DMS153 treated with DMSO at 0.1 percent for 48 hours (cell line): ENCODE measurements around the gene SH3TC1.

Source experiments
- DNase-seq: peaks from one replicate; lab custom pipeline; 2025; ENCODE audit not compliant: unreplicated experiment; lab: John Stamatoyannopoulos, UW

Gene SH3TC1

DNA sequence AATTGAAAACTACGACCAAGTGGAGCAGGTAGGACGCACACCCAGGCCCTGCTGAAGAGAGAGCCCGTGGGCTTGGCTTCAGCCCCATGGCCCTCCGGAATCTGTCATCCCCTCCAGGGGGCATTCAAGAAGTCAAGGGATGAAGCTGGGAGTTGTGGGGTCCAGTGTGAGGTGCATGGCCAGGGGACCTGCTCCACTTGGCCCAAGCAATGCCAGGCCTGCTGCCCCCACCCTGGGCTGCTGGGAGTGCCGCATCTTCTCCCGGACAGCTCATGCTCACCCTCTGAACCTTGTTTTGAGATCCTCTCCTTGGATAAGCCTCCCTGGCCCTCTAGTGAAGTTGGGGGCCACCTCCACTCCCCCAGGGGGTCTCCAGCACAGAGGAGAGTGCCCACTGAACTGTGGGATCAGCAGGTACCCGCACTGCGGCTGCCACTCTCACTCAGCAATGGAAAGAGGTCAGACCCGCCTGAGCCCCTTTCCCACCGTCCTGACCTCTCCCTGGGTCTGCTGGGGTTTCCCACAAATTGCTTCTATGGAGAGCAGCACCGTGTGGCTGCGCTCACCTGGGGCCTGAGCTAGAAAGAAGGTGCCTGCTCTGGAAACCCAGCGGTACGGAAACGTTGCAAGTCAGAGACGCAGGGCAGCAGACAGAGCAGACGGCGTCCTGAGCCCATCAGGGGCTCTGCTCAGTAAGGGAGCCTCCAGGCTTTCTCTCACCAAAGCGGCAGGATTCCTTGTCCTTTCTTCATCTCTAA lies 35.5 kb upstream of the SH3TC1 start:
- no peak for DNase-seq

DNA sequence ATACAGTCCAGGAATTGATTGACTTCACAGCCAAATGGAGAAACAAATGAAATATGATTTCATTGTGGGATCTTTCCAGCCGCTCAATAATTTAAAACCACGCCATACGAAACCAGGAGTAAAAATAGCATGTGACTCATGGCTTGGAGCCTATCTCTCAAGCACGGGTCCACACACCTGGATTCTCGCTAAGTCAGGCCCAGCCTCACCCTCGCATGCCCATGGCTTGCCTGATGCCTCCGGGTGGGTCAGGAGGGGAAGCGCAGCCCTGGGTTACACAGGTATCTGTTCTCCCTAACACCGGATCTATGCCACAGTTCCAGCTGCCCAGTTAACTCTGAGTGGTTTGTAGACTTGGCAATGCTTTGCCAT lies 34.9 kb upstream of the SH3TC1 start:
- DNase-seq, result no peak

DNA sequence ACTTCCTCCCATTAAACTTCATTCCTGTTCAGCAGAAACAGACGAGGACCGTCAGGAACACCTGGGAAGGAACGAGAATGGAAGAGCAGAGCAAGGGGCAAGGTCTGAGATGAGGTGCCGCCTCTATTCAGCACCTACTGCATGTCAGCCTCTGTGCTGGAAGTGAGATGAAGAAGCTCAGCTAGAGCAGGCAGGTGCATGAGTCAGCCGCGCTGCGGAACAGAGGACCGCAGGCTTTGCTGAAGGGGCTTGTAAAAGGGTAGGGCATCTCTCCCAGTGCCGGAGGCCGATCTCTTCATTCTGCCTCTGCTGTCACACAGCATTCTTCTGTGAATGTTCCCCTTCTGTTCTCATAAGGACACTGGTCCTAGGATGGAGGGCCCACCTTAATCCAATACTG lies 34.4 kb upstream of the SH3TC1 start:
- DNase-seq, result no peak

DNA sequence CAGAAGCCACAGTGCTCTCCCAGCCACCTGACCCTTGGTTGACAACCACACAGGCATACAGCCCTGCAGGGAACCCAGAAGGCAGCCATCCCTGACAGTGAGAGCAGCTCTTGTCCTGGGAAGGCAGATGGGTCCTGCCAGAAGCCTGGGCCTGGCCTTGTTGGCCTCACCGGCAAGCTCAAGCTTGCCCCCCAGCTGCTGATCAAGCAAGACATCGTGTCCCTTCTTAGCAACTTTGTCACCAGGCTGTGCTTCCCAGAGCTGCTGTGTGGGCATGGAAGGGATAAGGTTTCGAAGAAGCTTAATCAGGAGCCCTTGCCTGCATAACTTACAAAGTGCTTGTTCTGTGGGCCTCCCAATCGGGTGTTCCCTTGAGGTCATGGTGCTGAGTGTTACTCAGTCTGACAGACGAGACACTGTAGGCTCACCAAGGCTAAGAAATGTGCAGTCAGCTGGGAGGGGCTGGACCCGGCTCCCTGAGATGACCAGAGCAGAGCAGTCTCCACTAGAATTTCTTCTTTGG lies 33.7 kb upstream of the SH3TC1 start:
- no peak for DNase-seq

DNA sequence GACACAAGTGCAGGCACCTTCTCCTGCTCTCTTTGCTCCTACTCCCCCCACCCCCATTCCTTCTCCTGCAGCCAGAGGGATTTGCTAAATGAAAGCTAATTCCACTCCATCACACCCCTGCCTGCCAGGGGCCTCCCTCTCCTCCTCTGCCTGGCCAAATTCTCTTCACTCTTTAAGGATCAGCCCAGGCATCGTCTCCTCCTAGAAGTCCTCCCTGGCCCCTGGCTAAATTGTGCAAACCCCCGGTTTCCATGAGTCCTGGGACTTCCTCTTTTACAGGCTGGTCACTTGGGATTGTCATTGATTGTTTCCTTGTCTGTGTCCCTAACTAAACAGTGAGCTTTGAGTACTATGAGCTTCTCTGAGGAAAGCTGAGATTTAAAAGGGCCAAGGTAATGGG lies 31.8 kb upstream of the SH3TC1 start:
- no peak for DNase-seq

DNA sequence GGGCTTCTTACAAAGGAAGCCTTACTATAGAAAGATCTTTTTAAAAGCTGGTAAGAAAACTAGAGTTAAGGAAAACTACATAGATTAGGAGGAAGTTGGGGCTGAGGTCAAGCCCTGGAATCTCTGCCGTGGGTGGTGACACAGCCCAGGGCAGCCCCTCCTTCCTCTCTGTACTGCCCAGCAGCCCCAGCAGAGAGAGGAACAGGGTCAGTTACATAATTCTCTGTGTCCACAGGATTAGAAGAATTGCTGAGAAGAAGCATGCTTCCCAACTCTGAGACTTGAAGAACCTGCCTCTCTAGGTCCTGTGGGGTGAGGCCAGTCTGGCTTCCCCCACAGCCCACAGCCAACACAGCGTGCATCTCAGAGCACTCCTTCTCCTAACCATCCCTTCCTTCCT lies 31.3 kb upstream of the SH3TC1 start:
- DNase-seq, result no peak

DNA sequence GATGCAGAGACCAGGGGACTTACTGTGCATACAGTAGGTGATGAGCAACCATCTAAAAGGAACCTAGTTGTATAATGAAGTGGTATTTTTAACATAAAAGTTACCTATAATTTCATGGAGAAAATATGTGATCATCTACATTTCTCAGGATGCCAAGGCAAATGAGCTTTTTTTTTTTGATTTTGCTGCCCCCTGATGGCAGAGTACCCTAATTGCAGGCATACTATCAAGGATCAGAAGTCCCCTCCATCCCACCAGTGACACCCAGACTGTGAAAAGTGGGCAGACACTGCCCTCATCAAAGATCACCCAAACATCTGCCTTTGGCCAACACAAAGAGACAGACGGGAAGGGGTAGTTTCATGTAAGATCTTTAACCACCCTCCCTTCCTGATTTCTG lies 30.9 kb upstream of the SH3TC1 start:
- DNase-seq, result no peak

DNA sequence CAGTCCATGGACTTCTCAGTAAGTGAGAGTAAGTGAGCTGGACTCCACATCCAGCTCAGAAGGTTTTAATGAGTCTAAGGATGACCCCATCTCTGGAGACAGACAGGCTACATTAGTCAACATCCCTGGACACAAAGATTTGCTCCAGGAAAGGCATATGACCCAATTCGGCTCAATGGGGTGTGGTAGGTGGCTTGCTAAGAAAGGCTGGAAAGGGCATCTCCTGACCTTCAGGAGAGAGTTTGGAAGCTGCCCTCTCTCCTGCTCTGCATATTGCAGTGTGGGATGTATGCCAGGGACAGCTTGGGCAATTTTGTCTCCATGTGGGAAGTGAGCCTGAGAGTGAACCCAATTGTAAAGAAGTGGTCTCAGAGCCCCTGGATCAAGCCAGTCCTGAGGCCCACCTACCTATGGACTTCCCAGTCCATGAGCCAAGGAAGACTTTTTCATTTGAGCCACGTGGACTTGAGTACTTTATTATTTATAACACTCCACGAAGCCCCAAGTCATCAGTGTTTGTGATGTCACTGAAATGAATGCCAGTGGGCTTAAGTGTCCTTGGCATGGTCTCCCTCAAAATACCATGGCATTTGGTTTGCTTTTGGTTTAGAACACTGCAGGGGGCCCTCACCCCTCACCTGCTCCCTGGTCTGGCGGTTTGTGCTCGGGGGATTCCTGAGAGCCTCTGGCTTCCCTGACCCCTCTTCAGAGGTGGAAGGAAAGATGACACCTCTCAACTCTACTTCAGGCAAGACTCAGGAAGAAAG lies 30.1 kb upstream of the SH3TC1 start:
- no peak for DNase-seq

DNA sequence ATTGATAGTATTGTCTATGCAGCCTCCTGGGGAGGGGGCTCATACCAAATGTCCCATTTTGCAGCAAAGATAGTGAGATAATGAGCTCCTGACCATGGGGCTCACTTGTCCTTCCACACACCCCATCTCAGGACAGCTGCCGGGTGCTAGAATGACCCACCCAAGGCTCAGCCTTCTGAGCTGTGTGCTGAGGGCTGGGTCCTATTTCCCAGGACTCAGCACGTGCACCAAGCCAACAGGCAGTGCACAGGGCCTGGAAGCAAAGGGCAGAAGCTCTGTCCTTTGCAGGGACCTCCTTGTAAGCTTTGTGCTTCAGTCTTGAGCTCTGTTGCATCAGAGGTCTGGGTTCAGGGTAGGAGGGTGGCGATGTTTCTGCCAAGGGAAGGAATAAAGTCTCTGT lies 29.3 kb upstream of the SH3TC1 start:
- no peak for DNase-seq

DNA sequence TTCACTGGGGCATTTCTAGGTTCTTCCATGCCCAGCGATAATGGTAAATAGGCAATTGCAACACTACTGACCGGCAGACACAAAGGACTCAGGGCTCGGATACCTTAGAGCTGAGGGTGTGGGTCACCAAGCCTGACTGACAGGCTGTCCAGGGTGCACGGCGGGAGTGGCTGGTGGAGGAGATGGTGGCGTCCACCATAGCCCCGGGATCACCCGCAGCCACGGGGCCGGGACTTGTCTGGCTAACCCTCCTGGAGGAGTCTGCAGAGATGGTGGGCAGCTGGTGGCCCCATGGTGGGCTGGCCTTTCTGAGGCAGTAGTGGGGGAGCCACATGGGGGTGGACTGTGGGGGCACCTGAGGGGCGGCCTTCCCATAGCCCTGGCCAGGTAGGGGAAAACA lies 28.7 kb upstream of the SH3TC1 start:
- no peak for DNase-seq

DNA sequence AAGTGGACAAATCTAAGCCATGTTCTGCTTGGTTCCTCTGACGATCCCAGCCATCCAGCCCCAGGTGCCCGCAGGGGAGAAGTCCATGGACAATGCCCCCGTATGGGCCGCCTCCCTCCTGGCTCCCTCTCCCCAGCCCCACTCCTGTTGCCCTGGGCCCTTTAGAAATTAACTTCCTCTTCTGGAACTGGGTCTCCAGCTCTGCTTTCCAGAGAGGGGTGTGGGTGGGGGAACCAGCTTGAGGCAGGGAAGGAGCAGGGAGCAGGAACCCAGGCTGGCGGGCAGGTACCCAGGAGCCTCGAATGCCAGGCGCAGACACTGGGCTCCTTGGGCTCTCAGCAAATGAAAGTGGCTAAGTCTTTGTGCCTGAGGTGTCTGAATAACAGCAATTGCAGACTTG lies 27.8 kb upstream of the SH3TC1 start:
- no peak for DNase-seq

DNA sequence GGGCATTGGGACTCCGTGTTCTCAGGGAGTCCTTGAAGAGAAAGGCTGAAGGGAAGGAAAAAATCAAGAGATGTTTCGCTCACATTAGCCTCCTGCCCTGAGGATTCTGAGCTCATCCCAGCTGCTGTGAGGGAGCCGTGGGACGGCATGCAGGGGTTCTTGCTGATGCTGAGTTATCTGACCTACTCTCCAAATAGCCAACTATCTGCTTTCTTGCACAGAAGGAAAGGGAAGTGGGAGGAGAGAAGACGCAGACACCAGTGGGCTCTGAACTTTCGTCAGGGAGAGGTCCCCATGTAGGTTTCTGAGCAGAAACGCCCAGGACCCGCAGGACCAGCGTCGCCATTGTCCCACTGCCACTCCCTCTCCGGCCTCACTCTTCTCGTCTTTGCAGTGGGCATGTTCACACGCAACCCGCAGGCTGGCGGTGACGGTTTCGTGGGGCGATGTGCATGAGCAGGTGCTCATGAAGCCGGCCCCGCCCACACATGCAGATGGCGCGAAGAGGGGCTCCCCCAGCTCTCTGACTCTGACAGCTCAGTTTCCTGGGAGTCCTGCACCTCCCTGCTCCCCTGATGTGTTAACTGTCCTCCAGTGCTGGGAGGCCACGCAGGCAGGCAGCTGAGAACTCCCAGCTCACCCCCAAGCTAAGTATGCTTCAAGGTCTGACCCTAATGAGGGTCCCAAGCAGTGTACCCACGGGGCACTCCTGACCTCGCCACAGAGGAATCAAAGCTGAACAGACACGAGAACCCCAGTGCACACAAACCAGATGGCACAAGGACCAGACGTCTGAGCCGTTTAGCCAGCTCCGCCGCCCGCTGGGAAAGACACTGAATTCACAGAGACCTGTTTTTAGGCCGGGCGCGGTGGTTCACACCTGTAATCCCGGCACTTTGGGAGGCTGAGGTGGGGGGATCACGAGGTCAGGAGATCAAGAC lies 26.8 kb upstream of the SH3TC1 start:
- no peak for DNase-seq

DNA sequence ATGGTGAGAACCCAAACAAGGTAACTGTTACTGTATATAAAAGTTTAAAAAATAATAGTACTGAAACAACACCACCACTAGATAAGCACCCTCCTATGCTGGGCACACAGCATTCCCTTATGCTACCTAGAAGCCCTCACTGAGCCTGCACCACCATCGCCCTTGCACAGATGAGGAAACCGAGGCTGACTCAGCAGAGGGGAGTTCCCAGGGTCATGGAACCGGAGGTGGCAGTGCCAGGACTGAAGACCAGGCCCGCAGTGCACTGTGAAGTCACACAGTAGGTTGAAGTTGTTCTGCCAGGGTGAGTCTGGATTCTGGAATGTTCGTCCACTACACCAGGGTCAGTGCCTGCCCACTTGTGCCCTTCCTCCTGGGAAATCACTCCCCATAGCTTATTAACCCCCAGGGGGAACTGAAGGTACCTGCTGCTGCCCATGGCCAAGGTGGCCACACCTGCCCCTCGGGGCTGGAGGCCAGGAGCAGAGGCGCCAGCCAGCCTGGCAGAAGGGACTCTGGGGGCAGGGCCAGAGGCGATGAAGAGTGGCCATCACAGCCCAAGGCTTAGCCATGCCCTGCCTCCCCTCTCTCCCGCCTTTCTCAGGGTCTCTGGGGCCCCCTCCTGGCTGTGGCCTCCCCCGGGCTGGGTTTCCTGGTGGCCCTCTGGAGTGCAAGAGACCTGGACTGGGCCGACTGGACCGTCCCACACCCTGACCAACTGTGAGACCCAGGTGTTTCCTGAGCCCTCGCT lies 25.4 kb upstream of the SH3TC1 start:
- DNase-seq, result no peak

DNA sequence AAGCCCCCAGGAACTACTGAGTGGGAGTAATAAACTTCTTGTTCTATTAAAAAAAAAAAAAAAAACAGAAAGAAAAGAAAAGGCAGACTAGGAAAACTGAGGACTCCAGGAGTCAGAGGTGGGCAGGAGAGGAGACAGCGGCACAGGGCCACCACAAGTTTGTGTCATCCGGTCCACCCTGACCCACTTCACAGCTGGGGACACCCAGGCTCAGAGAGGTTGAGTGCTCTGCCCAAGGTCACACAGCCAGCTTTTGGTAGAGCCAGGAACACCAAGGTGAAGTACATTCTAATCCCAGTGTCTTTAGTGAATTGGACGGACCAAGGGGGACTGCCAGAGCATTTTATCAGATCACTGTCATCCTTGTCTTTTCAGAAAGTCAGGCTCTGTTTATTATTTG lies 24.1 kb upstream of the SH3TC1 start:
- no peak for DNase-seq

DNA sequence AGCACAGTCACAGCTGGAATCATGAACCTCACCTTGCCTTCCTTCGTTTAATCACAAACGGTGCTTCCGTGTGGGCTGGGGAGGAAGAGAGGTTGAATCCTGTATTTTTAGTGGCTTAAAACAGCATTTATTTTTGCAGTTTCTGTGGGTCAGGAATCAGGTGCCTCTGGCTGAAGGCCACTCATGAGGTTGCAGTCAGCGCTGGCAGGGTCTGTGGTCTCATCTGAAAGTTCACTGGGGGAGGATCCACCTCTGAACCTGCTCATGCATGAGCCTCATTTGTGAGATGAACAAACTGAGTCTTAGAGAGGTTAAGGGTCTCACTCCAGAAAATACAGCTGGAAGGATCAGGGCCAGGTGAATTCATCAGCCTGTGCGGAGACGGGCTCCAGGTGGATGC lies 23.4 kb upstream of the SH3TC1 start:
- no peak for DNase-seq

DNA sequence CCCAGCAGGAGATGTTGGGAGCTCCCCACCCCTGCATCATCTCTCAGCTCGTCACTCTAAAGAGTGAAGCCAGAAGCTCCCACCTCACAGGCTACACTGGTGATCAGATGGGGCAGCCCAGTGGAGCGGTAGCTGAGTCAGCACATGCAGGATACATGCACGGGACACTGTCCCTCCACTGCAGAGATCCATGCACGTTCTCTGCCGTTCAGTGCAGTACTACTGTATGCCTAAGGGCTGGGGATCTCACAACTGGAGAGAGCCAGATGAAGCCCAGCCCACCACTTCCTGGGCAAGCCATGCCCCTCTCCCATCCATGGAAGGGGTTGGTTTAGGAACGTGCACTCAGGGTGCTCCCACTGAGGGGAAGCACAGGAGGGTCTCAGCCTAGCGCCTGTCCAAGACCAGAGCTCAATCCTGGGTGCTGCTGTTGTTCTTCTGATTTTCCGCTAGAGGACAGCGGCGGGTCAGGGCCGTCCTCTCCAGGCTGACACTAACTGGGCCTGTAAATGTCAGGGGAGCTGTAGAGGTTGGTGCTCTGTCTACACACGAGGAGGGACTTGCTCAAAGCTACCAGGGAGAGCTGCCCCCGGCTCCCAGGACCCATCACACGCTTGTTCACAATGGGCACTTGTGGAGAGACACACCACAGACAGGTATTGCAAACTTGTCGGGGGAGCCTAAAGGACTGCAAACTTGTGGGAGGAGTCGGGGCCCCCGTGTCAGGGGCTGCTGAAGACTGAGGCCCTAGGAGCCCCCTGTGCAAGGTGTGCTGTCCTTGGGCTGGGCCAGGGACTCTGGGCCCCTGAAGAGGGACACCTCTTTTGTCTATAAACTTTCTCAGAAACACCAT lies 22.3 kb upstream of the SH3TC1 start:
- DNase-seq, result peak; percentile 16

DNA sequence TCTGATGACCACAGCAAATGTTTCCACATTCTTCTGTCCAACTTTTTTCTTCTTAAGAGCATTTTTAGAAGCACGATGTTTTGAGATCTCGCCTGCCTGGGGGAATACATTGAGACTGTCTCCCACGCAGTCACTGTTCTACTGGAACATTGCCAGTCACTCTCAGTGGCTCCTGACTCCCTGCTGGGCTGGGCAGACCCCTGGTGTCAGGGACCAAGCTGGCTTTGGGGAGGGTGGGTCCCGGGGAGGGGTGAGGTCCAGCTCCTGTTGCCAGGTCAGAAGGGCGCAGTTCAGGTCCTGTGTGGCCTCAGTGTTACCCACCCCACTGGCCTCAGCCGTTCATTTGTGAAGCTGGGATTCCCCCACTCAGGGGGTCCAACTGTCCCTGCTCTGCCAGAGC lies 21.5 kb upstream of the SH3TC1 start:
- no peak for DNase-seq

DNA sequence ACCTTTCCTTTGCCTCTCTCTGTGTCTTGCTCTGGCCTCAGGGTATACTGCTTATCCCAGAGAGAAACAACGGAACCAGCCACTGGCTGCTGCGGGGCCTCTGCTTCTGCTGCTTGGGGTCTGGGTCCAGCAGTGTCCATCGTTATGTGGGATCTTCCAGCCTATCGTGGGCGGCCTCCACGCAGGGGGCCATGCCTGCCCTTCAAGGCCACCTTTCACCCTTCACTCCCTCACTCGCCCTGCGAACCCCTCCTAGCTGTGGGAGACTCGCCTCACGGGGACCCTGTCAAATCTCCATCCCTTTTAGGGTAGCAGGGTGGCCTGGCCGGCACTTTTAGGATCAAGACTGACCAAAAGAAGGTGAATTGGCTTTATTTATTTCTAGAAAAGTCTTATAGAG lies 21.1 kb upstream of the SH3TC1 start:
- no peak for DNase-seq

DNA sequence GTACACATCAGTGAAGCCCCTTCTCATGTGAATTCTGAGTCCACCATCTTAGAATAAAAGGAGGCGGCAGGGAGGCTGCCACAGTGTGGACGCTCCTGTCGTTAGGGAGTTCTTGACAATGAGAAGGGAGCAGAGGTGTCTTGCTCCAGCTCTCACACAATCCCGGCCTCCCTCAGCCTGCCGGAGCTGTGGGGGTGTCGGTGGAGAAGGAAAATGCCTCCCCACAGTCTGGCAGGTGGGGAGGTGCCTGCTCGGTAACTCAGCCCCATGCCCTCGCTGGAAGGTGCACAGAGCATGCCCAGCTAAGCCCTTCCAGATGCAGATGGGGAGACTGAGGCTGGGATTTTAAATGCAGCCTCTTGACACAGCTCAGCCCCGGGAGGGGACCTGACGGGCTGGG lies 20.0 kb upstream of the SH3TC1 start:
- DNase-seq, result no peak

DNA sequence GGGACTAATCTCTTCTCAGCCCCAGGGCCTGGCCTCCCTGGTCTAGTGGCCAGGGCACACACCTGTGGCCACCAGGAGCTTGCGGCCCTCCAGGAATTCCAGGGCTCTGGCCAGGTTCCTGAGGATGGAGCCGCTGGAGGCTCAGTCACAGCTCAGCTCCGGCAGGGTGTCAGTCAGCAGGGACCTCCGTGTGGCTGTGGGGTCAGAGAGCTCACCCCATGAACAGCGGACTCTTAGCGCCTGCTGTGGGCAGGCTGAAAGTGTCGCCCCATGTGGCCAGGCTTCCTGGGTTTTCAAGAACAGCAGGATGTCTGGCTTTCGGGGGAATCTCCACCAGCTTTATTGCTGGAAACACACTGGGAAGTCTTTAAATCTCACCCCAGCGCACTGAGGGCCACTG lies 19.3 kb upstream of the SH3TC1 start:
- no peak for DNase-seq
